ENCODE data around the gene CDK14. TPM values are rescaled to one million over a fixed set of nuclear protein-coding genes. Genes with fewer than 3 reads are reported as not detected.

Gene CDK14
- polyA plus RNA-seq, 1 donor from 2014 or later = 25.1 TPM

DNA sequence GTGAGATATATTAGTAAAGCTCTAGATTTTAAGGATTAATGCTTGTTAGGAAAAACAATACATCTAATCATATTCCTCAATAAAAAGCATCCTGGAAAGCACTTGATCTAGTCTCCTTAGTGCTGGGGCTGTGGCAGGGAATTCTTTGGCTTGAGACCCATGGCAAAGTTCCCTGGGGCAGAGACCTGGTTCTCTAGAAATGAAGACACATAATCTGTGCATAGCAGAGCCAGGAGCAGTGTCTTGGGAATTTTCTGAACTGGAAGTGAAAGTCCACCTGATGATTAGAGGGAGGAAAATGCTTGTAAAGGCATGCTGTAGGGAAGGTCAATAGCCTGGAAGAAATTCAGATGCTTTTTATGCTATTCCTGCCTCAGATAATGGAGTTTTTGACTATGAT is 247.4 kb downstream of the CDK14 start:
- TF ChIP-seq TAF1 (IDR thresholded peaks at IDR 0.05; ENCODE audit: low read depth) (no peak), POLR2AphosphoS5 (IDR thresholded peaks at IDR 0.05) (no peak), MXI1 (conservative IDR thresholded peaks at IDR 0.05; ENCODE audit: poor library complexity, severe bottlenecking) (no peak), RAD21 (conservative IDR thresholded peaks at IDR 0.05) (no peak), SMC3 (conservative IDR thresholded peaks at IDR 0.05; ENCODE audit: poor library complexity) (no peak), EZH2 (IDR thresholded peaks at IDR 0.05; ENCODE audit: borderline replicate concordance, insufficient read depth, low read length, poor library complexity, severe bottlenecking) (no peak), EP300 (conservative IDR thresholded peaks at IDR 0.05; ENCODE audit: poor library complexity, severe bottlenecking) (no peak)
- TF ChIP-seq, protein P1, sequence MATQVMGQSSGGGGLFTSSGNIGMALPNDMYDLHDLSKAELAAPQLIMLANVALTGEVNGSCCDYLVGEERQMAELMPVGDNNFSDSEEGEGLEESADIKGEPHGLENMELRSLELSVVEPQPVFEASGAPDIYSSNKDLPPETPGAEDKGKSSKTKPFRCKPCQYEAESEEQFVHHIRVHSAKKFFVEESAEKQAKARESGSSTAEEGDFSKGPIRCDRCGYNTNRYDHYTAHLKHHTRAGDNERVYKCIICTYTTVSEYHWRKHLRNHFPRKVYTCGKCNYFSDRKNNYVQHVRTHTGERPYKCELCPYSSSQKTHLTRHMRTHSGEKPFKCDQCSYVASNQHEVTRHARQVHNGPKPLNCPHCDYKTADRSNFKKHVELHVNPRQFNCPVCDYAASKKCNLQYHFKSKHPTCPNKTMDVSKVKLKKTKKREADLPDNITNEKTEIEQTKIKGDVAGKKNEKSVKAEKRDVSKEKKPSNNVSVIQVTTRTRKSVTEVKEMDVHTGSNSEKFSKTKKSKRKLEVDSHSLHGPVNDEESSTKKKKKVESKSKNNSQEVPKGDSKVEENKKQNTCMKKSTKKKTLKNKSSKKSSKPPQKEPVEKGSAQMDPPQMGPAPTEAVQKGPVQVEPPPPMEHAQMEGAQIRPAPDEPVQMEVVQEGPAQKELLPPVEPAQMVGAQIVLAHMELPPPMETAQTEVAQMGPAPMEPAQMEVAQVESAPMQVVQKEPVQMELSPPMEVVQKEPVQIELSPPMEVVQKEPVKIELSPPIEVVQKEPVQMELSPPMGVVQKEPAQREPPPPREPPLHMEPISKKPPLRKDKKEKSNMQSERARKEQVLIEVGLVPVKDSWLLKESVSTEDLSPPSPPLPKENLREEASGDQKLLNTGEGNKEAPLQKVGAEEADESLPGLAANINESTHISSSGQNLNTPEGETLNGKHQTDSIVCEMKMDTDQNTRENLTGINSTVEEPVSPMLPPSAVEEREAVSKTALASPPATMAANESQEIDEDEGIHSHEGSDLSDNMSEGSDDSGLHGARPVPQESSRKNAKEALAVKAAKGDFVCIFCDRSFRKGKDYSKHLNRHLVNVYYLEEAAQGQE (IDR thresholded peaks at IDR 0.05; ENCODE audit: borderline replicate concordance) = no peak
- TF ChIP-seq, protein P2, sequence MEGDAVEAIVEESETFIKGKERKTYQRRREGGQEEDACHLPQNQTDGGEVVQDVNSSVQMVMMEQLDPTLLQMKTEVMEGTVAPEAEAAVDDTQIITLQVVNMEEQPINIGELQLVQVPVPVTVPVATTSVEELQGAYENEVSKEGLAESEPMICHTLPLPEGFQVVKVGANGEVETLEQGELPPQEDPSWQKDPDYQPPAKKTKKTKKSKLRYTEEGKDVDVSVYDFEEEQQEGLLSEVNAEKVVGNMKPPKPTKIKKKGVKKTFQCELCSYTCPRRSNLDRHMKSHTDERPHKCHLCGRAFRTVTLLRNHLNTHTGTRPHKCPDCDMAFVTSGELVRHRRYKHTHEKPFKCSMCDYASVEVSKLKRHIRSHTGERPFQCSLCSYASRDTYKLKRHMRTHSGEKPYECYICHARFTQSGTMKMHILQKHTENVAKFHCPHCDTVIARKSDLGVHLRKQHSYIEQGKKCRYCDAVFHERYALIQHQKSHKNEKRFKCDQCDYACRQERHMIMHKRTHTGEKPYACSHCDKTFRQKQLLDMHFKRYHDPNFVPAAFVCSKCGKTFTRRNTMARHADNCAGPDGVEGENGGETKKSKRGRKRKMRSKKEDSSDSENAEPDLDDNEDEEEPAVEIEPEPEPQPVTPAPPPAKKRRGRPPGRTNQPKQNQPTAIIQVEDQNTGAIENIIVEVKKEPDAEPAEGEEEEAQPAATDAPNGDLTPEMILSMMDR (IDR thresholded peaks at IDR 0.05; ENCODE audit: poor library complexity, severe bottlenecking) = no peak
- Histone ChIP-seq H3K79me2 (replicated peaks; ENCODE audit: insufficient read depth, low read length) (no peaks in the 10 kb centered on the region), H3K9ac (ENCODE audit: low read length) (no peak overlapping the region), H4K20me1 (ENCODE audit: insufficient read depth) (no peaks in the 10 kb centered on the region), H3K36me3 (ENCODE audit: insufficient read depth, low read length) (no peaks in the 10 kb centered on the region), H3K27ac (ENCODE audit: low read length) (no peak overlapping the region), H3K9me2 (ENCODE audit: insufficient read depth, low read length) (no peaks in the 10 kb centered on the region), H3K9me3 (ENCODE audit: low read length) (no peaks in the 10 kb centered on the region), H2AFZ (ENCODE audit: low read depth, low read length) (no peak overlapping the region), H3F3A (ENCODE audit: insufficient read depth, low read length, poor library complexity, severe bottlenecking) (no peaks in the 10 kb centered on the region), H3K27me3 (ENCODE audit: insufficient read depth, low read depth, low read length) (no peaks in the 10 kb centered on the region), H3K4me2 (ENCODE audit: low read length) (no peak overlapping the region), H3K4me3 (ENCODE audit: low read length) (no peak overlapping the region)

DNA sequence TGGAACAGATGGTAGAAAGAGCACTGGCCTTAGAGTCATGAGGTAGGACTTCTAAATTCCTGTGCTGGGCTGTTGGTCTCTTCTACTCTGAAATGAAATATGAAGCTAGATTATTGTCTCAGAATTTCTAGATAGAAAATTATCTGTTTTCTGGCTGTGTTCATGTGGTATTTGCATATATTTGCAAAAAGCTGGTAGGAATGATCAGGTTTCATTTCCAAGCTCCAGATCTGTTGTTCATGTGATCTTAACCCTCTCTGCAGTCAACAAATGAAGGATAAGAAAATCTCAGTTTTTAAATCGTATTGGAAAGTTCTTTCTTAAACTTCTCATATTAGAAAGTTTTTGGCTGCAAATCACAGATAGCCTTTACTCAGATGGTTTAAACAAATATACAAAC is 248.3 kb downstream of the CDK14 start:
- H3K27ac ChIP-seq (ENCODE audit: low read length) = no peak overlapping the region

More for the DNA sequence above, 248.3 kb downstream of the CDK14 start:
- Histone ChIP-seq H3K27me3 (ENCODE audit: insufficient read depth, low read depth, low read length) (no peaks in the 10 kb centered on the region), H3K4me3 (ENCODE audit: low read length) (no peak overlapping the region), H3K4me2 (ENCODE audit: low read length) (no peak overlapping the region), H2AFZ (ENCODE audit: low read depth, low read length) (no peak overlapping the region), H3K9me2 (ENCODE audit: insufficient read depth, low read length) (no peaks in the 10 kb centered on the region), H3K9ac (ENCODE audit: low read length) (no peak overlapping the region), H3K9me3 (ENCODE audit: low read length) (no peaks in the 10 kb centered on the region), H3K36me3 (ENCODE audit: insufficient read depth, low read length) (no peaks in the 10 kb centered on the region), H3K79me2 (replicated peaks; ENCODE audit: insufficient read depth, low read length) (no peaks in the 10 kb centered on the region), H4K20me1 (ENCODE audit: insufficient read depth) (no peaks in the 10 kb centered on the region), H3F3A (ENCODE audit: insufficient read depth, low read length, poor library complexity, severe bottlenecking) (no peaks in the 10 kb centered on the region)
- TF ChIP-seq MXI1 (conservative IDR thresholded peaks at IDR 0.05; ENCODE audit: poor library complexity, severe bottlenecking) = no peak
- no peak for TF ChIP-seq SMC3 (conservative IDR thresholded peaks at IDR 0.05; ENCODE audit: poor library complexity)
- TF ChIP-seq, protein P1 (IDR thresholded peaks at IDR 0.05; ENCODE audit: borderline replicate concordance) = no peak
- TF ChIP-seq, protein P2 (IDR thresholded peaks at IDR 0.05; ENCODE audit: poor library complexity, severe bottlenecking) = no peak
- no peak for TF ChIP-seq EP300 (conservative IDR thresholded peaks at IDR 0.05; ENCODE audit: poor library complexity, severe bottlenecking)
- no peak for TF ChIP-seq EZH2 (IDR thresholded peaks at IDR 0.05; ENCODE audit: borderline replicate concordance, insufficient read depth, low read length, poor library complexity, severe bottlenecking)
- no peak for TF ChIP-seq TAF1 (IDR thresholded peaks at IDR 0.05; ENCODE audit: low read depth)
- no peak for TF ChIP-seq RAD21 (conservative IDR thresholded peaks at IDR 0.05)
- TF ChIP-seq POLR2AphosphoS5 (IDR thresholded peaks at IDR 0.05) = no peak
